GM13977 (cell line): ENCODE data around the gene NIPSNAP3A.
"Not testable (repeated sequence)": the region's sequence is repeated elsewhere in the genome, so short reads cannot be mapped to it uniquely, and the experiment has no call there.

ENCODE experiments used
- DNase-seq: peaks from one replicate; pipeline ENCODE4 v3.0.0; 2012; ENCODE audit warnings: low spot score
- in situ Hi-C: fragments of 300-500 bp; cut with MboI; formaldehyde crosslinking; loops from one replicate; pipeline ENCODE4 v1.12.0; 2022; ENCODE audit warnings: low sequenced_read_pairs, low pct_unique_long_range_greater_than_20kb, mixed read lengths, inconsistent platforms; ENCODE audit not compliant: unreplicated experiment
- TF ChIP-seq, protein P1 (sequence below): IDR thresholded peaks from 2 replicates; pipeline ENCODE4 v1.5.1; 2012; ENCODE audit warnings: mild to moderate bottlenecking, control low read depth; ENCODE audit not compliant: insufficient read depth; ENCODE audit errors: extremely low read depth, missing control alignments

NIPSNAP3A gene

DNA sequence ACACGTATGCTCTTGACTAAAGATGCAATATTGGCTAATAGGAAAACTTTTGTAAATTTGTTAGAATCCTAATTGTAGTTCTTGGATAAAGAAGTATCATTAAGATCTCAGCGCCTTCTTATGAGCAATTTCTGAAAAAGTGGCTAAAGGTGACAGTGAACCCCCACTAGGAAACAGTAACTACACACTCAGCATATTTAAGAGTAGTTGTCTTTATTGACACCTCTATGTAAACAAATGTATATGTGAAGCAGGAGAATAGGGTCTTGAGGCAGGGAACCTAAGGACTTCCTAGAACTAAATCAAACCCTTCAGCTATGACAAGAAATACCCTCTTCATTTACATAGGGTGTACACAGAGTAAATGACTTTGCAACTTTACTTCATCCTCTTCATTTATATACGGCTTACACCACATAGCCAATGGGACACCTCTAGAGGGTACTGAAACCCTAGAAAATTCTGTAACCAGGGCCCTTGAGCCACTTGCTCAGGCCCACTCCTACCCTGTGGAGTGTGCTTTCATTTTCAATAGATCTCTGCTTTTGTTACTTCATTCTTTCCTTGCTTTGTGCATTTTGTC, 2.8 kb downstream of the NIPSNAP3A start:
- in situ Hi-C loops, result no loop called here
- TF ChIP-seq, protein P1, sequence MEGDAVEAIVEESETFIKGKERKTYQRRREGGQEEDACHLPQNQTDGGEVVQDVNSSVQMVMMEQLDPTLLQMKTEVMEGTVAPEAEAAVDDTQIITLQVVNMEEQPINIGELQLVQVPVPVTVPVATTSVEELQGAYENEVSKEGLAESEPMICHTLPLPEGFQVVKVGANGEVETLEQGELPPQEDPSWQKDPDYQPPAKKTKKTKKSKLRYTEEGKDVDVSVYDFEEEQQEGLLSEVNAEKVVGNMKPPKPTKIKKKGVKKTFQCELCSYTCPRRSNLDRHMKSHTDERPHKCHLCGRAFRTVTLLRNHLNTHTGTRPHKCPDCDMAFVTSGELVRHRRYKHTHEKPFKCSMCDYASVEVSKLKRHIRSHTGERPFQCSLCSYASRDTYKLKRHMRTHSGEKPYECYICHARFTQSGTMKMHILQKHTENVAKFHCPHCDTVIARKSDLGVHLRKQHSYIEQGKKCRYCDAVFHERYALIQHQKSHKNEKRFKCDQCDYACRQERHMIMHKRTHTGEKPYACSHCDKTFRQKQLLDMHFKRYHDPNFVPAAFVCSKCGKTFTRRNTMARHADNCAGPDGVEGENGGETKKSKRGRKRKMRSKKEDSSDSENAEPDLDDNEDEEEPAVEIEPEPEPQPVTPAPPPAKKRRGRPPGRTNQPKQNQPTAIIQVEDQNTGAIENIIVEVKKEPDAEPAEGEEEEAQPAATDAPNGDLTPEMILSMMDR, result no peak
- no peak for DNase-seq

DNA sequence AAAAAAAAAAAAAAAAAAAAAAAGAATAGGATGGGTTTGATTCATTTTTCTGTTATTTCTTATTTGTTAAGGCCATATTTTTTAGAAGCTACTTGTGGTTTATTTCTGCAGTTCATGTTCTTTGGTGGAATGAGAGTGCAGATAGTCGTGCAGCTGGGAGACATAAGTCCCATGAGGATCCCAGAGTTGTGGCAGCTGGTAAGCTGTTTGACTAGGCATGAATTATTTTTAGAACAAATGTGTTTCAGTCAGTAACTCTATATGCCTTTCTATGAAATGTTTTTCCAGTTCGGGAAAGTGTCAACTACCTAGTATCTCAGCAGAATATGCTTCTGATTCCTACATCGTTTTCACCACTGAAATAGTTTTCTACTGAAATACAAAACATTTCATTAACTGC, 11.5 kb downstream of the NIPSNAP3A start:
- TF ChIP-seq, protein P1, result no peak
- no peak for DNase-seq
- in situ Hi-C loops, result no loop called here

DNA sequence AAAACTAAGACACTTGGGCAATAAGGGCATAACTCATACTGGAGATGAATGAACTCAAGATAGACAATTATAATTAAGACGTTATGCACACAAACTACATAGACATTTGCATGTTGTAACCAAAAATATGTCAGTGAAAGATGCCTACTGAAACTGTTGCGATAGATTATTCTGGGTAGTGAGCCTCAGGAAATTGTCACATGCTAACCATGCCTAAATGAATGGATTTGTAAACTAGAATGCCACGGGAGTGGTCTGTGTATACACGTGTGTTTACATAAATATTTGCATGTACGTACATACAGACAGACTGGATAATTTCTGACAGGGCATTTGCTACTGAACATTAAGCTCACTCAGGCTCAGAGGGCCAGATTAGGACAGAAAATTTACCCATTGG, 17.7 kb downstream of the NIPSNAP3A start:
- in situ Hi-C loops, result no loop called here
- TF ChIP-seq, protein P1, result no peak
- DNase-seq, result no peak

DNA sequence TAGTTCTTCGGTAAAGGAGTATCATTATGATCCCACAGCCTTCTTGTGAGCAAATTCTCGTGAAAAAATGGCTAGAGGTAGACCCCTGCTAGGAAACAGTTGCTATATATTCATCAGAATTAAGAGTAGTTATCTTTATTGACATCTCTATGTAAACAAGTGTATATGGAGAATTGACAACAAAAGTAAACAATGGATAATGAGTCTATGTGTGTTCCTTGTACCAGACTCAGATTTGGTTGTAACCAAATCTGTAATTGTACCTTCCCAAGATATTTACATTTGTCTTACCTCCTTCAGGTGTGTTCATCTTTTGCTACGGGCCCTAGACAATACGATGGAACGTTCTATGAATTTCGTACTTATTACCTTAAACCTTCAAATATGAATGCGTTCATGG, 18.5 kb downstream of the NIPSNAP3A start:
- DNase-seq, result no peak
- TF ChIP-seq, protein P1, result no peak
- in situ Hi-C loops, result no loop called here

DNA sequence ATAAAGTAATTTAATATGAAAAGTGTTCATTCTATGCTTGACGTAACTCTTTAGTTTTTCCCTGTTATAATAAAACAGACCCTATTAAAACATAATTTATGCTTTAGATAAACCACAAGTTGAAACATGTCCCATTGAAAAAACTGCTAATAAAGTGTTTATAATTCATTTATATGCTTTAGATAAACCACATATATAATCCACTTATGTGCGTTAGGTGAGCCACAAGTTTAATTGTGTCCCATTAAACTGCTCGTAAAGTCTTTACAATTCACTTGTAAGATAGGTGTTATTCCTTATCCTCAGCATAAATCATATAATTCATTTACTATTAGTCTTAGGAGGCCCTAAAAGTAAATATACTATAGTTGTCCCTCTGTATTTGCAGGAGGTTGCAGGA, 20.0 kb downstream of the NIPSNAP3A start:
- DNase-seq, result no peak
- TF ChIP-seq, protein P1, result no peak
- in situ Hi-C loops, result no loop called here

DNA sequence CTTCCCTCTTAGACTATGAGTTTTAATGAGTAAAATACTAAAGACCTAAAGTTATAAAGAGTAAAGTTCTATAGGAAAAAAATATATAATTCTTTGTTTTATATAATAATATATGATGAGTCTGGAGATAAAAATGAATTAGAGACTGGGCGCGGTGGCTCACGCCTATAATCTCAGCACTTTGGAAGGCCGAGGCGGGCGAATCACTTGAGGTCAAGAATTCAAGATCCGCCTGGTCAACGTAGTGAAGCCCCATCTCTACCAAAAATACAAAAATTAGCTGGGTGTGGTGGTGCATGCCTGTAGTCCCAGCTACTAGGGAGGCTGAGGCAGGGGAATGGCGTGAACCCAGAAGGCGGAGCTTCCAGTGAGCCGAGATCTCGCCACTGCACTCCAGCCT, 21.5 kb downstream of the NIPSNAP3A start:
- in situ Hi-C loops, DNase-seq: not testable (repeated sequence)

DNA sequence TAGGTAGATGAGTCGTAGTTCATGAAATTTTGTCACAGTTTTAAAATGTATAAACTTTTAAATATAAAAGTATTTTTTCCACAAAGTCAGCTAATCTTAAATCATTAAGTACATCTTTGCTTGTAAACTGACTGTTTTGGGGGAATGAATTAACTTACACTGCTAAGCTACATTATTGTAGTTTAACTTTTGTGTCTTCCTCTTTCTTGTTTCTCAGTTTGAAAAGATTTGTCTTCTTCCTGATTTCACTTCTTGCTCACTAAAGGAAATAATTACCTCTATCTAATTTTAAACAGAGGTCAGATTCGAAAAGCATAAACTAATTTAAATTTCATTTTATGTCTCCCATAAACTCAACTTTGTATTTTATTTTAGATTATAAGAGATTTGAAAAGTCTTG, 22.2 kb downstream of the NIPSNAP3A start:
- in situ Hi-C loops, result loop anchor here (10.0 kb wide), 1 partner anchor 645 kb away; no protein-coding TSS in a partner anchor
- TF ChIP-seq, protein P1, result no peak
- DNase-seq, result no peak
